Lung (tissue), 12 donors: ENCODE data around the gene EPHA8. TPM values are rescaled to one million over a fixed set of nuclear protein-coding genes. Genes with fewer than 3 reads are reported as not detected.

ENCODE experiments used
- ATAC-seq: fragments of 200-7000 bp; cut with Tn5 transposase; one replicate; pipeline ENCODE4 v1.9.1; 2020; ENCODE audit warnings: moderate number of reproducible peaks; ENCODE audit not compliant: insufficient read depth, low FRiP score
- DNase-seq, 3 donors: peaks; one replicate each; pipeline ENCODE4 v3.0.0-alpha.2; 2013 to 2017
- H3K27ac ChIP-seq, 2 donors: one replicate each; pipeline ENCODE4 v1.5.1; 2013; ENCODE audit warnings: mild to moderate bottlenecking in 2 of 2, moderate library complexity in 2 of 2, control low read depth in 1 of 2, inconsistent platforms in 1 of 2, low read depth in 1 of 2, low read length in 1 of 2
- H3K27me3 ChIP-seq, 3 donors: one replicate each; pipeline ENCODE4 v1.5.1; 2013; ENCODE audit warnings: low read length in 2 of 3; ENCODE audit not compliant: control insufficient read depth in 3 of 3, insufficient read depth in 3 of 3
- H3K36me3 ChIP-seq, 4 donors: one replicate each; pipeline ENCODE4 v1.5.1; 2013; ENCODE audit warnings: low read length in 4 of 4, mild to moderate bottlenecking in 1 of 4, moderate library complexity in 1 of 4; ENCODE audit not compliant: control insufficient read depth in 4 of 4, insufficient read depth in 4 of 4
- H3K4me1 ChIP-seq, 5 donors: one replicate each; pipeline ENCODE4 v1.5.1; 2013; ENCODE audit warnings: low read length in 5 of 5, mild to moderate bottlenecking in 2 of 5, moderate library complexity in 1 of 5; ENCODE audit not compliant: control insufficient read depth in 5 of 5, insufficient read depth in 5 of 5
- H3K4me3 ChIP-seq: one replicate; pipeline ENCODE4 v1.5.1; 2013; ENCODE audit warnings: mild to moderate bottlenecking, control low read depth, moderate library complexity
- H3K9ac ChIP-seq, 2 donors: one replicate each; pipeline ENCODE4 v1.5.1; 2013; ENCODE audit warnings: low read length in 2 of 2, control low read depth in 1 of 2; ENCODE audit not compliant: insufficient read depth in 1 of 2
- H3K9me3 ChIP-seq, 4 donors: one replicate each; pipeline ENCODE4 v1.5.1; 2013; ENCODE audit warnings: low read length in 3 of 4, mild to moderate bottlenecking in 1 of 4, moderate library complexity in 1 of 4; ENCODE audit not compliant: control insufficient read depth in 4 of 4, insufficient read depth in 3 of 4
- WGBS, 2 donors: extraction: QIAGEN DNeasy Blood & Tissue Kit; methylation state at CpG; one replicate each; pipeline ENCODE4 v1.1.7; 2013; 5-methylcytosine and 5-hydroxymethylcytosine counted together
- polyA plus RNA-seq, 2 donors: library from polyadenylated mRNA; stranded (reverse); fragments of 200-250 nt; gene quantifications; one replicate each; pipeline ENCODE4 v1.2.1, GENCODE V29; 2013
- total RNA-seq, 2 donors: library from RNA; depleted of rRNA in 1 of 2; stranded (reverse); fragments of >200 nt in 1 of 2; gene quantifications; one replicate each; pipeline ENCODE4 v1.2.1, GENCODE V29; 2014 to 2021
- TF ChIP-seq, protein P1 (sequence below): IDR thresholded peaks from 2 replicates; pipeline ENCODE4 v1.5.1; 2012; ENCODE audit warnings: mild to moderate bottlenecking; ENCODE audit errors: control extremely low read depth, extremely low read depth
- donor health status: control.
- donor health status: control.
- donor health status: Bipolar disorder and iron deficiency.
- donor health status: healthy.
- donor health status: DM: yes; HTN: yes; CAD: no.

The EPHA8 gene
- total and polyA plus RNA-seq, 4 donors: 0.01 TPM; not detected in 3

DNA sequence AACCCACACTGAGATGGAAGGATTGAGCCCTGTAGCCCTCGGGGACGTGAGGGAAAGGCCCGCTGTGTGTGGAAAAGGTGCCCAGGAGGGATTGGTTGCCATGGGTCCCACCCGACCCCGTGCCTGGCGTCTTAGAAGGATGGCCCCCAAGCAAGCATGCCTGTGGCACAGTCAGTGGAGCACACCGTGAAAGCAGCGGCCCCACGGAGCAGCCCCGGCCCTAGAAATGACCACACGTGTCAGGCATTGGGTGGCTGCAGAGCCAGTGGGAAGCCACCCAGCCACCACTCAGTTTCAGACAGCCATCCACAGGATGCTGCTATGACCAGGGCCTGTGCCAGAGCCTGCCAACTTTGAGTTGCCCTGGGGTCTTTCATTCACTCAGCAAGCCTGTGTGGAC is 13.3 kb upstream of the EPHA8 start:
- Histone ChIP-seq H3K4me1 (peaks cover 0 to under 1% (median 0%) of the 10 kb centered on the region in 5 donors), H3K4me3 (no peak overlapping the region), H3K27ac (no peak overlapping the region), H3K9ac (no peak overlapping the region), H3K9me3 (no peaks in the 10 kb centered on the region), H3K27me3 (peaks cover 0 to 28% (median 15%) of the 10 kb centered on the region in 3 donors), H3K36me3 (no peaks in the 10 kb centered on the region)
- WGBS, 2 donors: 76 to 94% methylated on average over 11 of the region's 11 CpGs
- ATAC-seq (no peak), DNase-seq (no peak)
- TF ChIP-seq, protein P1, sequence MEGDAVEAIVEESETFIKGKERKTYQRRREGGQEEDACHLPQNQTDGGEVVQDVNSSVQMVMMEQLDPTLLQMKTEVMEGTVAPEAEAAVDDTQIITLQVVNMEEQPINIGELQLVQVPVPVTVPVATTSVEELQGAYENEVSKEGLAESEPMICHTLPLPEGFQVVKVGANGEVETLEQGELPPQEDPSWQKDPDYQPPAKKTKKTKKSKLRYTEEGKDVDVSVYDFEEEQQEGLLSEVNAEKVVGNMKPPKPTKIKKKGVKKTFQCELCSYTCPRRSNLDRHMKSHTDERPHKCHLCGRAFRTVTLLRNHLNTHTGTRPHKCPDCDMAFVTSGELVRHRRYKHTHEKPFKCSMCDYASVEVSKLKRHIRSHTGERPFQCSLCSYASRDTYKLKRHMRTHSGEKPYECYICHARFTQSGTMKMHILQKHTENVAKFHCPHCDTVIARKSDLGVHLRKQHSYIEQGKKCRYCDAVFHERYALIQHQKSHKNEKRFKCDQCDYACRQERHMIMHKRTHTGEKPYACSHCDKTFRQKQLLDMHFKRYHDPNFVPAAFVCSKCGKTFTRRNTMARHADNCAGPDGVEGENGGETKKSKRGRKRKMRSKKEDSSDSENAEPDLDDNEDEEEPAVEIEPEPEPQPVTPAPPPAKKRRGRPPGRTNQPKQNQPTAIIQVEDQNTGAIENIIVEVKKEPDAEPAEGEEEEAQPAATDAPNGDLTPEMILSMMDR: no peak

GRCh38 chr1:22551591-22551990 is 11.7 kb upstream of the EPHA8 start:
- H3K4me1 ChIP-seq: peaks cover 0 to 10% (median 0%) of the 10 kb centered on the region in 5 donors
- ATAC-seq: no peak
- H3K27me3 ChIP-seq: peaks cover 0 to 25% (median 15%) of the 10 kb centered on the region in 3 donors
- 69 to 77% methylated on average over 17 of the region's 17 CpGs for WGBS, 2 donors
- no peak overlapping the region for H3K9ac ChIP-seq
- no peak overlapping the region for H3K4me3 ChIP-seq
- H3K27ac ChIP-seq: no peak overlapping the region
- no peaks in the 10 kb centered on the region for H3K36me3 ChIP-seq
- no peaks in the 10 kb centered on the region for H3K9me3 ChIP-seq
- TF ChIP-seq, protein P1: no peak
- DNase-seq: no peak

DNA sequence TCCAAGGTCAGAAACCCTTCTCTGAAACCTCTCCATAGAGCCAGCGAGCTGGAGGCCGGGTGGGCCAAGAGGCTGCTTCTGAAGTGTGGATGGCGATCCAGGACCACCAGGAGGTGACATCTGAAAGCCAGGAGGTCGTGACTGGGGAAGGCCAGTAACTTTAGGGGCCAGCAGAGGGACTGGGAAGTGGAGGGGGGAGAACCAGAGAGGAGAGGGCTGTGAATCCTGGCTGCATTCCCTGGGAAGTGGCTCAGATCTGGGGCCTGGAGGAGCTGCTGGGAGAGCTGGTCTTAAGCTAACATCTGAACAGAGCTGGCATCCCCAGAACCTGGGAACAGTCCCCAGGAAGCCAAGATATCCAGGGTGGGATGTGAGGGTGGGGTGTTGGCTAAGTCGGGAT is 11.3 kb upstream of the EPHA8 start:
- H3K36me3 ChIP-seq: no peaks in the 10 kb centered on the region
- peaks cover 0 to 14% (median 0%) of the 10 kb centered on the region in 5 donors for H3K4me1 ChIP-seq
- DNase-seq (peak in 1 of 3 donors; percentile 34), ATAC-seq (no peak)
- H3K9me3 ChIP-seq: no peaks in the 10 kb centered on the region
- no peak overlapping the region for H3K4me3 ChIP-seq
- H3K9ac ChIP-seq: no peak overlapping the region
- 46 to 57% methylated on average over 5 of the region's 5 CpGs for WGBS, 2 donors
- H3K27ac ChIP-seq: no peak overlapping the region
- TF ChIP-seq, protein P1: no peak
- peaks cover 0 to 22% (median 13%) of the 10 kb centered on the region in 3 donors for H3K27me3 ChIP-seq
